Measurements from ENCODE around the gene IL12A.

Gene IL12A

GRCh38 chr3:159989973-159990846, 1.6 kb downstream of the IL12A start:
- DNase-seq (ENCODE audit: low read depth in 2 of 2) = no peak

DNA sequence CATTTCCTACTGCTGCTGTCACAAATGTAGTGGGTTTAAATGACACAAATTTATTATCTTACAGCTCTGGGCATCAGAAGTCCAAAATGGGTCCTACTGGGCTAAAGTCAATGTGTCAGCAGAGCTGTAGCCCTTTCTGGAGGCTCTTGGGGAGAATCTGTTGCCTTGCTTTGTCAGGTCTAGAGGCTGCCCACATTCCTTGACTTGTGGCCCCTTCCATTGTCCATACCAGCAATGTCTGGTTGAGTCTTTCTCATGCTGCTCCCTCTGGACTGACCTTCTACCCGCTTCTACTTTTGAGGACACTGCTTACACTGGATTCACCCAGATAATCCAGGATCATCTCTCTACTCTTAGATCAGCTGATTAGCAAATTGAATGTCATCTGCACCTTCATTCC, 3.0 kb downstream of the IL12A start:
- no peak for DNase-seq (ENCODE audit: low read depth in 2 of 2)

- no peak for DNase-seq (ENCODE audit: low read depth in 2 of 2)
Measured at GRCh38 chr3:159992589-159992988, 4.0 kb downstream of the IL12A start.

DNA sequence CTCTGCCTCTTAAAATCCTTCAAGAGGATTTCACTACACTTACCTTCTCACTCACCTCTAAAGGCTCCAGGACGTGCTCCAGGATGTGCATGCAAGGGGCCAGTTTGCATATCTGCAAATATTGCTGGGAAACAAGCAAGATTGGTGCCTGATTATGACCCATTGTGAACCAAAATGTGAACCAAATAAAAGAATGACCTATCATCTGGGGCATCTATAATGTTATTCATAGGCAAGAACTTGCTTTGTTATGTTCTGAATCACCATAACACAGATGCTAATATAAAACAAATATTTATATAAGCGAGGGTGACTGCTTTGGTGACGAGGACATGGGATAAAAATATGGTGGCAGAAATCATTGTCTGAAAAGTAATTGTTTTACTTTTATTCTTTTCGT, 5.5 kb downstream of the IL12A start:
- no peak for DNase-seq (ENCODE audit: low read depth in 2 of 2)

GRCh38 chr3:159995091-159995490, 6.5 kb downstream of the IL12A start:
- DNase-seq (ENCODE audit: low read depth in 2 of 2) = no peak

GRCh38 chr3:159996018-159996417, 7.4 kb downstream of the IL12A start:
- DNase-seq (ENCODE audit: low read depth in 2 of 2) = no peak

DNA sequence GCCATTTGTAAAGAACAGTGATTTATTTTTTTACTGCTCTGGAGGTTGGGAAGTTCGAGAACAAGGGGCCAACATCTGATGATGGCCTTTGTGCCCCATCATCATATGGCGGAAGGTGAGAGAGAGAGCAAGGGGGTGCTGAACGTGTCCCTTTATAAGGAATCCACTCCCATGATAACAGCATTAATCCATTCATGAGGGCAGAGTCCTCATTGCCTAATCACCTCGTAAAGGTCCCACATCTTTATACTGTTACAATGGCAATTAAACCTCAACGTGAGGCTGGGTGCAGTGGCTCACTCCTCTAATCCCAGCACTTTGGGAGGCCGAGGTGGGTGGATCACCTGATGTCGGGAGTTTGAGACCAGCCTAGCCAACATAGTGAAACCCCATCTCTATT, 8.3 kb downstream of the IL12A start:
- DNase-seq (ENCODE audit: low read depth in 2 of 2) = no peak

DNA sequence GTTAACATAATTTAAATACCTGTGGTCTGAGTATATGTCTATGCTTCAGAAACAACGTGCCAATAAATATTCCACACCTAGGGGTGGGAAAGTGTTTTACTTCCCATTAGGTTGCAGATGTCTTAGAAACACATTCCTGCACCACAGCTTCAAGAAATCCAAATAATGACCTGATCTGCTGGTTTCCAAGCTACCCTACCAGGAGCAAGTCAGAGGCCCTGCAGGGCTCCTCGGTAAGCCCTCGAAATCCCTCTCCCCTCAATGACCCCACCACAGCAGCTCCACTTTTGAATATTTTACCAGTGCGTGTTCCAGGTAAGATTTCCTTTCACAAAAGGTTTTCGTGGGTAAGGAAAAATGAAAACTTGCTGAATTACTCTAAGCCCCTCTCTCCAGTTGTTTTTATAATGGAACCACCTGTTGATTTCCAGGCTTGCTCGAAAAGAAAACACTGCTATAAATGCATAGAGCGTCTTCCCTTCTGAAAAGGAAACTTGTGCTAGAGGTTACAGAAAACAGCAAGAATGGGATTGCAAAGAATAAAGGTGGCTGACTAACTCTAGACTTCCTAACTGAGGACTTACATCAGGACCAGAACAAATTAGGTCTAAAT, 12.6 kb downstream of the IL12A start:
- no peak for DNase-seq (ENCODE audit: low read depth in 2 of 2)

DNA sequence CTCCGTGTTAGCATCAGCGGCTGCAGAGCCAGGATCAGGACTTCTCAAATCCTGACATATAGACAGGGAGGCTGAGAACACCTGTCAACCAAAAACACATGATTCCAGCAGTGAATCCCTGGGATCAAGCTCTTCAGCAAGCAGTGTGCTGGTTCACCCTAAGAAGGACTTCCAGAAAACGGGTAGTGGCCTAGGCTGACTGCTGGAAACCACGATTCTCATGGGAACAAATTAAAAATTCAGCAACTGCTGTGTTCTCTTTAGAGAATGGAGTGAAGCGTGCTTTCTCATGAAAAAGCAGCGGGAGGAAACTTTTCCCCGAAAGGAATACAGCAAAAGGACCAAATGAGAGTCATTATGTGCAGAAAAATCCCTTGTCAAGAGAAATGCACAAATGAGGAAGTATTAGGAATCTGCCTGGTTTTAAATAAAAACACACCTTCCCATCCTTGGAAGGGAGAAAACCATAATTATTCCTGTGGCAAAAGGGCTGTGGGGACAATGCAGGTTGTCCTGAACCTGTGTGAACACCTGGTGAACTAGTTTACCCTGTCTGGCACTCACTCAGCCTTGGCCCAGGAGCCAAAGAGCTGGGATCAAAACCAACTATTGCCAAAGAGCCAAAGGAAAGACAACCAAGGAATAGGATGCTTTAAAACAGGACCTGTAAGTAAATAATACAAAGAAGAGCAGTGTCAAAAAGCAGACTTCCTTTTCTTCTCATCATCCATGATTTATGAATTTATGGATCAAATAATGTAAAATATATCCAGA, 13.4 kb downstream of the IL12A start:
- no peak for DNase-seq (ENCODE audit: low read depth in 2 of 2)

DNA sequence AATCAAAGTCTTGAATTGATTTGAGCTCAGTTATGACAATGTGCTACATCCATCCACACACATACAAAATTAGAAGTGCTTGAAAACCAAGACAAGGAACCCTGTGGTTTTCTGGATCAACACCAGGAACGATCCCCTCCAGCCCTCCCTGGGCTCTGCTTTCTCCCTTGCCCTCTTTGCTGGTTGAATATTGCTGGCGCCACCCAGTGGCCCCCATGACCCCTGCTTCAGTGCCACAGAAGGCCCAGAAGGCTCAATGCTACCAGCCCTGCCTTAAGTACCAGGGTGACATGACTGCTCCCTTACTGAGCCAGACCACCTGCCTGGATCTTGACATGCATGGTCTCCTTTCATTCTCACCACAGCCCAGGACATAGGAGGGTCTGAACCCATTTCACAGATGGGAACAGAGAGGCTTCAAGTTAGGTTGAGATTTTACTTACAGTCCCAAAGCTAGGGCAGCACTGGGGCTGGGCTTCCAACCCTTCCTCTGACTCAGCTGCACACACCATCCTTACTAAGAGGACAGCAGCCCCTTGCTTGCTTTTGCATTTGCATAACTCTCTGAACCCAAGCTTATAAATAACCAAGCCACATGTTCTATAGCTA, 15.0 kb downstream of the IL12A start:
- peak in 1 of 2 donors; percentile 13 for DNase-seq (ENCODE audit: low read depth in 2 of 2)

DNA sequence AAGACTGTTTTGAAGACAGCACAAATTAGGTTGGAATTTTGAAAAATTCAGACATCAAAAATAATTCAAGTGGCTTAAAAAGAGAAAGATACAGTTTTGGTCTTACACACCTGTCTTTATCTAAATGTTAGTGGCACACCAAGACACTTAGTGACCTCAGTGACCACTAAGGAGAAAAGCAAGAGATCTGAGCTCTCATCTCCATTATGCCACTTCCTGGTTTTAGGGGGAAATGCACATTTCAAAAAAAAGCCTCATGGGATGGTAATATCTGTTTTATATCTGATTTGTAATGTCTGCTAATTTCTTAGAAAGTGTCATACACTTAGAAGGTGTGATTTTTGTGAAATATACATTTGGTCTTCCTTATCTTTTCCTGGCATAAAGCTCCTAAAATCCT, 16.4 kb downstream of the IL12A start:
- DNase-seq (ENCODE audit: low read depth in 2 of 2) = no peak

DNA sequence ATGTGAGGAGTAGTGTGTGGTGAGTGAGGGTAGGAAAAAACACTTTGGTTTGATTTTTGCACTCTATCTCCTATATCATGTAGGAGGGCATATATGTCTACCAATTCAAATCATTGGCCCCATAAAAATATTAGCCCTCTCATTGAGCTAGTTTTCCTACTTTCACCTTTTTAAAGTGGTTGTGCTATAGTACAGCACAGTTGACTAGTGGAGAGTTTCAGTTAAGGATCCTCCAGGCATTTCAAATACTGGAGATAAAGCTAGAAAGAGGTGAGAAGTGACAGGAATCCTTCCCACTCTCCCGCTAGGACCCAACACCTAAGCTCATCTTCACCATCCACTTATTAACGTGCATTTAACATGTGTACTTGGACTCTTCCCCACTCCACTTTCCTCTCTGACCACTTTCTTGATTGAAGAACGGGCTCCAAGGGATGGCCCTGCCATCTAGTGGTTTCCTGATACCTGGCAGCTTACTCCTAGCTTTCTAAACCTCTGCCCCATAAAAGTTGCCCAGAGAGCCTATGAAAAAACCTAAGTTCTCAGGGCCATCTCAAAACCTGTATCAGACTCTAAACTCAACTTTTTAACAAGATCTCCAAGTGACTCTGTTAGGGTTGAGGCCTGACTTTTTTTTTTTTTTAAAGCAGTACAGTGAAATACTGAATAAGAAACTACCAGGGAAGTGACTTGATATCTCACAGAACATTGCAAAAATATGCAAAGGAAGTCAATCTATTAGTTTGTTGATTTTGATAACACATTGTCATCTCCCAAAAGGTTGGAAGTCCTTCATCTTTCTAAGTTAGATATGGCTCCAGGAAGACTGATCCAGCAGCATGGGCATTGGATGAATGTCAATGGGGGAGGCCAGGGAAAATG, 17.9 kb downstream of the IL12A start:
- DNase-seq (ENCODE audit: low read depth in 2 of 2) = no peak

DNA sequence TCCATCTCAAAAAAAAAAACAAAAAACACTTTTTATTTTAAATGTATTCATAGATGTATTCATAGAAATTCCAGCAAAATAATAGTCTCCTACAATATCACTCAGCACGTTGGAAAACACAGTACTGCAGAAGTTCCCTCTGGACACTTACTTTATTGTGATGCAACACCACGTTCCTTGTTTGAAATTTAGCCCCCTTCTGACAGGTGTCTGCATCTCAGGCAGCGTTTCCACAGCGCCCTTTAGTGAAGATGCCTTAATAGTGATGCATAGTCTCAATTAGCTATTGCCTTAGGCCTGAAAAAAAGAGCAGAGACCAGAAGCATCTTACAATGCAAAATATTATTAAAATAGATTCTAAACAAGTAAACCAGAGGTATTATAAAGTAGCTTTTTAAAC, 20.3 kb downstream of the IL12A start:
- DNase-seq (ENCODE audit: low read depth in 2 of 2) = no peak

DNA sequence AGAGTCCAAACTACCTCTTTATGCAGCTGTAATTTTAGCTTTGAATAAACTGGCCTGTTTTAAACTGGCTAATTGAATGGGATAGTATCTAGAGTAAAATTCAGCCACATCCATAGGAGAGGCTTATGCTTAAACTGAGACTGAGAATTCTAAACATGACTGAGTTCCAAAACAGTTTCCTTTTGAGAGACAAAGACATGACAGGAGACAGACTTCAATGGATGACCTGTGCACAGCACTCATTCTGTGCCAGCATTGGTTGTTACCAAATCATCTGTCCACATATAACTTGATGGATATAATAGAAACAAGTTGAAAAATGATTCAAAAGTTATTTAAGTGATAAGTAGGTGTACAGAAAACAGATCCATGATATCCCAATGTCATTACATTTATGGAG, 20.9 kb downstream of the IL12A start:
- no peak for DNase-seq (ENCODE audit: low read depth in 2 of 2)

DNA sequence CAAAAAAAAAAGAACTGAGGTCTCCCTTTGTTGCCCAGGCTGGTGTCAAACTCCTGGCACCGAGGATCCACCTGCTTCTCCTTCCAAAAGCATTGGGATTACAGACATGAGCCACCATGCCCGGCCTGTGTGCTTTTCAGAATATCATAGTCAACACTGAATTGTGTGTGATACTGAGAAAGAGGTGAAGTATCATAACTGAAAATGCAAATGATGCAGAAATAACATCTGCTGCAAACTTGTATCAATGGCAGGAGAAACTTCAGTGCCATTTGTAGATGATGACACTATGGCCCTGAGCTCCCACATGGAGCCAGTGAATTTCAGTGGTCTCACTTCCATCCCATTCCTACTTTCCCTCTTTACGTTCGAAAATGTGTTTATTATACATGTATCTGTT, 21.9 kb downstream of the IL12A start:
- no peak for DNase-seq (ENCODE audit: low read depth in 2 of 2)

GRCh38 chr3:160012108-160012507, 23.5 kb downstream of the IL12A start:
- DNase-seq (ENCODE audit: low read depth in 2 of 2) = no peak

DNA sequence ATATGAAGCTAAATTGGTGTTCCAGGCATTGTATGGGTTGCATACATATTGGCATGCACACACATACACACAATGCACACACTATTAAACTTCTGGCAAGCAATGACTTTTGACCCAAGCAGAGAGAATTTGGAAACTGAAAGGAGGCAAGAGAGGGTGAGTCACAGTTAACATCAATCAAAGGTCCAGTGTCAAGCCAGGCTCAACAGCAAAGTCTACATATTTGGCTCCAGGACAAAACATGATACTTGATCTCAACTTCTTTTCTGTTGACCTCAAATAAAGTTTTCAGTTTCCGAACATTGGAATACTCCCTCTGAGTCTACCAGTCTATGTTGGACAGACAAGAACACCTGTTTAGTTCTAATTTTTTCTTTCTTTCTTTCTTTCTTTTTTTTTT, 28.3 kb downstream of the IL12A start:
- no peak for DNase-seq (ENCODE audit: low read depth in 2 of 2)

DNA sequence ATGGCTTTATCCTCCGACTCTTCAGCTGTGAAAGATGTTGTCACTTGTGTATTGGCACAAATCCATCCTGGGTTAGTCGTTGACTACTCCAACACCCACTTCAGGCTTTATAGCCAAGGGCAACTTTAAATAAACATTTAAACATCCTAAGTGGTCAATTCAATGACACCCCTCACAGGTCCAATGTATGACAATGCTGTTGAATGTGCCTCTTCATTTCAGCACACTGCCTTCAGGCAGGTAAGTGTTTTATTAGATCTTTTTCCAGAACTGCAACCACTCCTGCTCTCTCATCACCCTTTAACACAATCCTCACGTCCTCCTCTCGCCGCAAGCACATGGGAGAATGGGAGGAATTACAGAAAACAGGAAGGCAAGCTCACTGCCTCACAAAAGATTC, 30.3 kb downstream of the IL12A start:
- DNase-seq (ENCODE audit: low read depth in 2 of 2) = no peak

GRCh38 chr3:160020057-160020711, 31.5 kb downstream of the IL12A start:
- DNase-seq (ENCODE audit: low read depth in 2 of 2) = no peak

- no peak for DNase-seq (ENCODE audit: low read depth in 2 of 2)
Measured at GRCh38 chr3:160022068-160022467, 33.4 kb downstream of the IL12A start.

DNA sequence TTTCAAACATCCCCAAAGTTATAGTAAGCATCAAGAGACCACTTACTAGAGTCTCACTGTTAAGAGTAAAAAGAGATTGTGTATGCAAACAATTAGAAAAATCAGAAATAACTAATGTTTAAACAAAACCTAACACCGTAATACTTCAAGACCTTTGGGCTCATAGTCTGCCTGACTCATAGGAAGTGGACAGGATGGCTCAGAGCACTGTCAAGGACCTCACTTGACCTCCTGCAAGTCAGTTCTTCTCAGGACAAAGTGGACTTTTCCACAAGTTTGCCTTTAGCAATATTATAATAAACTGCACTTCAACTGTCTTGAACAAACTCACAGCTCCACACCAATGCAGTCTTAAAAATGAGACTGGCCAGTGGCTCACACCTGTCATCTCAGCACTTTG, 34.8 kb downstream of the IL12A start:
- no peak for DNase-seq (ENCODE audit: low read depth in 2 of 2)

Measured in stimulated activated CD4-positive, alpha-beta T cell treated with anti-CD3 and anti-CD28 coated beads, Interleukin-15, amount 100 ng/mL, for 48 hours (primary cell).